Liver (tissue), 3 donors: ENCODE measurements around the gene SRCAP.

Source experiments
- ATF3 ChIP-seq: IDR thresholded peaks from 2 replicates; pipeline ENCODE4 v1.6.1; 2016; ENCODE audit warnings: antibody characterized with exemption
- CTCF ChIP-seq: fragments of 150-350 bp; IDR thresholded peaks from 2 replicates; pipeline ENCODE4 v1.5.1; 2017; ENCODE audit warnings: improper control_type of control experiment, low read depth, low read length; ENCODE audit not compliant: missing input control
- RAD21 ChIP-seq, 2 donors: IDR thresholded peaks; 2 replicates each; pipeline ENCODE4 v1.6.1; 2016; ENCODE audit warnings: antibody characterized with exemption in 2 of 2, mild to moderate bottlenecking in 2 of 2
- REST ChIP-seq: IDR thresholded peaks from 2 replicates; pipeline ENCODE4 v1.6.1; 2016; ENCODE audit warnings: antibody characterized with exemption, mild to moderate bottlenecking
- SP1 ChIP-seq: IDR thresholded peaks from 2 replicates; pipeline ENCODE4 v1.6.1; 2018; ENCODE audit warnings: antibody characterized with exemption, mild to moderate bottlenecking
- YY1 ChIP-seq: IDR thresholded peaks from 2 replicates; pipeline ENCODE4 v1.6.1; 2016; ENCODE audit warnings: antibody characterized with exemption, mild to moderate bottlenecking
- donor health status: healthy.
- donor health status: healthy.

- TF ChIP-seq CTCF (no peak), SP1 (no peak), YY1 (no peak), RAD21 (IDR thresholded peaks at IDR 0.05) (no peak), ATF3 (no peak), REST (no peak)
Measured at GRCh38 chr16:30725418-30725792, 26.4 kb downstream of the SRCAP start.
